Measurements from ENCODE around the gene ANKK1. TPM values are rescaled to one million over a fixed set of nuclear protein-coding genes. Genes with fewer than 3 reads are reported as not detected.

The ANKK1 gene
- total and polyA plus RNA-seq, 2 of the 8 experiments (the other 6 are each of a cell fraction or from before 2014, with no cell fraction given) = 0.11 TPM; not detected in 1

DNA sequence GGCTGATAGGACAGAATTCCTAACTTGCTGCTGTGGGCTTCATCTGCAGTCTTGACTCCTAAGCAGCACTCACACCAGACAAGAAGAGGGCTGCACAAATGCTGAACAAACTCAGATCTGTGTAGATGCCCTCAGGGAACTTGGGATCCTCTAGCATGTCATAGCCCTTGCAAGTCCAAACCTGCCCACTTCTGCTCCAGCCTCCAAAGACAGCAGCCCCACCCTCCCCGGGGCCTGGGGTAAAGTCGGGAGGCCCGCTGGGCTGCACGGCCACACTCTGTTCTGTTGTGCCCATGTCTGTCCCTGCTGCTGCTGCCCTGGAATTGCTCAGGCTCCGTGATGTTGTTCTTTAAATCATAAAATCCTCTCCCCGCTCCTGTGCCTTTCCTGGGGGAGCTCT is 59.4 kb downstream of the ANKK1 start (continued):
- TF ChIP-seq, protein P1, sequence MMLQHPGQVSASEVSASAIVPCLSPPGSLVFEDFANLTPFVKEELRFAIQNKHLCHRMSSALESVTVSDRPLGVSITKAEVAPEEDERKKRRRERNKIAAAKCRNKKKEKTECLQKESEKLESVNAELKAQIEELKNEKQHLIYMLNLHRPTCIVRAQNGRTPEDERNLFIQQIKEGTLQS (IDR thresholded peaks at IDR 0.05; ENCODE audit: insufficient read depth, low read depth, low read length) = no peak
- TF ChIP-seq, protein P2, sequence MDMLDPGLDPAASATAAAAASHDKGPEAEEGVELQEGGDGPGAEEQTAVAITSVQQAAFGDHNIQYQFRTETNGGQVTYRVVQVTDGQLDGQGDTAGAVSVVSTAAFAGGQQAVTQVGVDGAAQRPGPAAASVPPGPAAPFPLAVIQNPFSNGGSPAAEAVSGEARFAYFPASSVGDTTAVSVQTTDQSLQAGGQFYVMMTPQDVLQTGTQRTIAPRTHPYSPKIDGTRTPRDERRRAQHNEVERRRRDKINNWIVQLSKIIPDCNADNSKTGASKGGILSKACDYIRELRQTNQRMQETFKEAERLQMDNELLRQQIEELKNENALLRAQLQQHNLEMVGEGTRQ (IDR thresholded peaks at IDR 0.05; ENCODE audit: low read length) = no peak
- TF ChIP-seq CTBP2 (IDR thresholded peaks at IDR 0.05; ENCODE audit: borderline replicate concordance, insufficient read depth, insufficient read length, low read length) = no peak
